HepG2 (cell line): ENCODE measurements around the gene HHIPL1. TPM values are rescaled to one million over a fixed set of nuclear protein-coding genes. Genes with fewer than 3 reads are reported as not detected.
A peak's percentile ranks its signal among the peaks of the same experiment; 100 is the strongest.

ENCODE experiments used
- KAT8 ChIP-seq: IDR thresholded peaks from 2 replicates; pipeline ENCODE4 v1.6.1; 2016; ENCODE audit warnings: missing genetic modification reagents, missing compliant biosample characterization
- KDM2A ChIP-seq: sonication (generic); formaldehyde crosslinking; IDR thresholded peaks from 2 replicates; pipeline ENCODE4 v1.4.0; 2020; ENCODE audit warnings: low read depth, missing genetic modification reagents, borderline replicate concordance
- MAF1 ChIP-seq: sonication (generic); formaldehyde crosslinking; IDR thresholded peaks from 2 replicates; pipeline ENCODE4 v1.5.0; 2020; ENCODE audit warnings: missing genetic modification reagents, borderline replicate concordance
- MTA1 ChIP-seq: sonication (generic); formaldehyde crosslinking; IDR thresholded peaks from 2 replicates; pipeline ENCODE4 v1.4.0; 2020; ENCODE audit warnings: missing genetic modification reagents, mild to moderate bottlenecking, borderline replicate concordance
- SOX13 ChIP-seq, 3 experiments: fragments of 450-650 bp in 1 of 3; sonication (generic) in 1 of 3; formaldehyde crosslinking in 1 of 3; IDR thresholded peaks in 2 of 3; conservative IDR thresholded peaks in 1 of 3; 2 replicates each; pipeline versions ENCODE4 v1.5.0 to v1.6.1; 2016 to 2020; ENCODE audit warnings: antibody characterized with exemption in 1 of 3, mild to moderate bottlenecking in 1 of 3, missing compliant biosample characterization in 1 of 3, missing genetic modification reagents in 1 of 3, moderate library complexity in 1 of 3
- ZNF709 ChIP-seq: sonication (generic); formaldehyde crosslinking; IDR thresholded peaks from 2 replicates; pipeline ENCODE4 v1.5.0; 2020; ENCODE audit warnings: mild to moderate bottlenecking, missing genetic modification reagents
- ZNF790 ChIP-seq: sonication (generic); formaldehyde crosslinking; IDR thresholded peaks from 2 replicates; pipeline ENCODE4 v1.8.0; 2022; ENCODE audit warnings: missing genetic modification reagents, mild to moderate bottlenecking, borderline replicate concordance
- polyA plus RNA-seq, 8 experiments: library from polyadenylated mRNA; depleted of rRNA in 3 of 8; stranded (reverse) in 7 of 8; unstranded in 1 of 8; fragments of >200 nt; fragmentation: Illumina TruSeq in 4 of 8; extraction: Trizol in 4 of 8; gene quantifications; 2 replicates each; pipeline versions ENCODE4 v1.2.1 to v1.2.3, GENCODE V29; 2011 to 2016; ENCODE audit warnings: low read depth in 4 of 8, missing spikeins in 1 of 8, mixed read lengths in 1 of 8; ENCODE audit not compliant: insufficient read depth in 1 of 8
- total RNA-seq, 5 experiments: library from RNA; depleted of rRNA; stranded (reverse); fragments of >200 nt; fragmentation: Illumina TruSeq; extraction: Trizol; gene quantifications; 2 replicates each; pipeline ENCODE4 v1.2.3, GENCODE V29; 2016; ENCODE audit warnings: low read depth in 1 of 5
- TF ChIP-seq, protein P1 (sequence below): sonication (generic); formaldehyde crosslinking; IDR thresholded peaks from 2 replicates; pipeline ENCODE4 v1.5.0; 2020; ENCODE audit warnings: mild to moderate bottlenecking, missing genetic modification reagents, moderate library complexity
- TF ChIP-seq, protein P2 (sequence below): sonication (generic); formaldehyde crosslinking; IDR thresholded peaks from 2 replicates; pipeline ENCODE4 v1.4.0; 2020; ENCODE audit warnings: low read depth, missing genetic modification reagents
- TF ChIP-seq, protein P3 (sequence below), 2 experiments: fragments of 450-650 bp in 1 of 2; sonication (generic) in 1 of 2; formaldehyde crosslinking in 1 of 2; IDR thresholded peaks; 2 replicates each; pipeline versions ENCODE4 v1.6.1 to v1.8.0; 2016 to 2022; ENCODE audit warnings: antibody characterized with exemption in 1 of 2, mild to moderate bottlenecking in 1 of 2, missing genetic modification reagents in 1 of 2

The HHIPL1 gene
- total and polyA plus RNA-seq, 2 of the 13 experiments (the other 11 are each of a cell fraction or from before 2014, with no cell fraction given), result not detected

DNA sequence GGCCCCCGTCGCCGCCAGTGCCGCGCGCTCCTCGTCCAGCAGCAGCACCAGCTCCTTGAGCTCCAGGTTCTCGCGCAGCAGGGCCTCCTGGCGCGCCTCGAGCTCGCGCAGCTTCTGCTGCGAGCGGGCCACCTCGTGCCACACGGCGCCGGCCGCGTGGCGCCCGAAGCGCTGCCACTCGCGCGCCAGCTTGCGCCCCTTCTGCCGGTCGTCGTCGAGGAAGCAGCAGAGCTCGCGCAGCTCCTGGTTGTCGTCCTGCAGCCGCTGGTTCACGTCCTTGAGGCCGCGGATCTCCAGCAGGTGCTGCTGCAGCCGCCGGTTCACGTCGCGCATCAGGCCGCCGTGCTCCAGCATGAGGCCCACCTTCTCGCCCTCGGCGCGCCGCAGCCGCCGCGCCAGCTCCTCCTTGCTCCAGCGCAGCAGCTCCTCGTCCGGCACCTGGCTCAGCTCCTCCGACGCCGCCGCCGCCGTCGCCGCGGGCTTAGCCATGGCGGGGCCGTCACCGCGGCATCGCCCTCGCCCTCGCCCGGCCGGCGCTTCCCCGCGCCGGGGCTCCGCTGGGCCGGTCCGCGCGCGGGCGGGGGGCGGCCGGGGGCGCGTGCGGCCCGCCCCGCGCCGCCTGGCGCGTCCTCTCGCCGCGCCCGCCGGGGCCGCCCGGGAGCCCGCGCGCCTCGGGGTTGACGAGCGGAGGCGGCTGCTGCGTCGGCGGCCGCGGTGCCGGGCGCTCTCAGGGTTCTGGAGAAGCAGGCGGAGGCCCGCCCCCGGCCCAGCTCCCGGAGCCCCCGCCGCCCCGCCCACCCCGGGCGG is 41.3 kb upstream of the HHIPL1 start, which contains the start of gene CCDC85C (continued):
- TF ChIP-seq KDM2A (CRISPR knock-in tag) (0 out of 2 replicates have a peak, but pooled peaks have one; percentile 41), KAT8 (CRISPR knock-in tag) (no peak), MTA1 (CRISPR knock-in tag) (peak; percentile 50; the same call in 1 of the 2 replicates), MAF1 (CRISPR knock-in tag) (no peak), SOX13 (IDR thresholded peaks at IDR 0.05) (no peak), SOX13 (CRISPR knock-in tag; conservative IDR thresholded peaks at IDR 0.05 in 1 of 2, IDR thresholded peaks at IDR 0.05 in 1 of 2) (peak in 1 of 2 experiments; percentile 9; a peak in 1 of 4 replicates), ZNF709 (CRISPR knock-in tag) (peak; percentile 91; the same call in 1 of the 2 replicates), ZNF790 (CRISPR knock-in tag) (peak; percentile 95; the same call in 1 of the 2 replicates)
- TF ChIP-seq, protein P1, sequence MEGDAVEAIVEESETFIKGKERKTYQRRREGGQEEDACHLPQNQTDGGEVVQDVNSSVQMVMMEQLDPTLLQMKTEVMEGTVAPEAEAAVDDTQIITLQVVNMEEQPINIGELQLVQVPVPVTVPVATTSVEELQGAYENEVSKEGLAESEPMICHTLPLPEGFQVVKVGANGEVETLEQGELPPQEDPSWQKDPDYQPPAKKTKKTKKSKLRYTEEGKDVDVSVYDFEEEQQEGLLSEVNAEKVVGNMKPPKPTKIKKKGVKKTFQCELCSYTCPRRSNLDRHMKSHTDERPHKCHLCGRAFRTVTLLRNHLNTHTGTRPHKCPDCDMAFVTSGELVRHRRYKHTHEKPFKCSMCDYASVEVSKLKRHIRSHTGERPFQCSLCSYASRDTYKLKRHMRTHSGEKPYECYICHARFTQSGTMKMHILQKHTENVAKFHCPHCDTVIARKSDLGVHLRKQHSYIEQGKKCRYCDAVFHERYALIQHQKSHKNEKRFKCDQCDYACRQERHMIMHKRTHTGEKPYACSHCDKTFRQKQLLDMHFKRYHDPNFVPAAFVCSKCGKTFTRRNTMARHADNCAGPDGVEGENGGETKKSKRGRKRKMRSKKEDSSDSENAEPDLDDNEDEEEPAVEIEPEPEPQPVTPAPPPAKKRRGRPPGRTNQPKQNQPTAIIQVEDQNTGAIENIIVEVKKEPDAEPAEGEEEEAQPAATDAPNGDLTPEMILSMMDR (CRISPR knock-in tag), result no peak
- TF ChIP-seq, protein P2, sequence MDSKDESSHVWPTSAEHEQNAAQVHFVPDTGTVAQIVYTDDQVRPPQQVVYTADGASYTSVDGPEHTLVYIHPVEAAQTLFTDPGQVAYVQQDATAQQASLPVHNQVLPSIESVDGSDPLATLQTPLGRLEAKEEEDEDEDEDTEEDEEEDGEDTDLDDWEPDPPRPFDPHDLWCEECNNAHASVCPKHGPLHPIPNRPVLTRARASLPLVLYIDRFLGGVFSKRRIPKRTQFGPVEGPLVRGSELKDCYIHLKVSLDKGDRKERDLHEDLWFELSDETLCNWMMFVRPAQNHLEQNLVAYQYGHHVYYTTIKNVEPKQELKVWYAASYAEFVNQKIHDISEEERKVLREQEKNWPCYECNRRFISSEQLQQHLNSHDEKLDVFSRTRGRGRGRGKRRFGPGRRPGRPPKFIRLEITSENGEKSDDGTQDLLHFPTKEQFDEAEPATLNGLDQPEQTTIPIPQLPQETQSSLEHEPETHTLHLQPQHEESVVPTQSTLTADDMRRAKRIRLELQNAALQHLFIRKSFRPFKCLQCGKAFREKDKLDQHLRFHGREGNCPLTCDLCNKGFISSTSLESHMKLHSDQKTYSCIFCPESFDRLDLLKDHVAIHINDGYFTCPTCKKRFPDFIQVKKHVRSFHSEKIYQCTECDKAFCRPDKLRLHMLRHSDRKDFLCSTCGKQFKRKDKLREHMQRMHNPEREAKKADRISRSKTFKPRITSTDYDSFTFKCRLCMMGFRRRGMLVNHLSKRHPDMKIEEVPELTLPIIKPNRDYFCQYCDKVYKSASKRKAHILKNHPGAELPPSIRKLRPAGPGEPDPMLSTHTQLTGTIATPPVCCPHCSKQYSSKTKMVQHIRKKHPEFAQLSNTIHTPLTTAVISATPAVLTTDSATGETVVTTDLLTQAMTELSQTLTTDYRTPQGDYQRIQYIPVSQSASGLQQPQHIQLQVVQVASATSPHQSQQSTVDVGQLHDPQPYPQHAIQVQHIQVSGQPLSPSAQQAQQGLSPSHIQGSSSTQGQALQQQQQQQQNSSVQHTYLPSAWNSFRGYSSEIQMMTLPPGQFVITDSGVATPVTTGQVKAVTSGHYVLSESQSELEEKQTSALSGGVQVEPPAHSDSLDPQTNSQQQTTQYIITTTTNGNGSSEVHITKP, result no peak
- TF ChIP-seq, protein P3, sequence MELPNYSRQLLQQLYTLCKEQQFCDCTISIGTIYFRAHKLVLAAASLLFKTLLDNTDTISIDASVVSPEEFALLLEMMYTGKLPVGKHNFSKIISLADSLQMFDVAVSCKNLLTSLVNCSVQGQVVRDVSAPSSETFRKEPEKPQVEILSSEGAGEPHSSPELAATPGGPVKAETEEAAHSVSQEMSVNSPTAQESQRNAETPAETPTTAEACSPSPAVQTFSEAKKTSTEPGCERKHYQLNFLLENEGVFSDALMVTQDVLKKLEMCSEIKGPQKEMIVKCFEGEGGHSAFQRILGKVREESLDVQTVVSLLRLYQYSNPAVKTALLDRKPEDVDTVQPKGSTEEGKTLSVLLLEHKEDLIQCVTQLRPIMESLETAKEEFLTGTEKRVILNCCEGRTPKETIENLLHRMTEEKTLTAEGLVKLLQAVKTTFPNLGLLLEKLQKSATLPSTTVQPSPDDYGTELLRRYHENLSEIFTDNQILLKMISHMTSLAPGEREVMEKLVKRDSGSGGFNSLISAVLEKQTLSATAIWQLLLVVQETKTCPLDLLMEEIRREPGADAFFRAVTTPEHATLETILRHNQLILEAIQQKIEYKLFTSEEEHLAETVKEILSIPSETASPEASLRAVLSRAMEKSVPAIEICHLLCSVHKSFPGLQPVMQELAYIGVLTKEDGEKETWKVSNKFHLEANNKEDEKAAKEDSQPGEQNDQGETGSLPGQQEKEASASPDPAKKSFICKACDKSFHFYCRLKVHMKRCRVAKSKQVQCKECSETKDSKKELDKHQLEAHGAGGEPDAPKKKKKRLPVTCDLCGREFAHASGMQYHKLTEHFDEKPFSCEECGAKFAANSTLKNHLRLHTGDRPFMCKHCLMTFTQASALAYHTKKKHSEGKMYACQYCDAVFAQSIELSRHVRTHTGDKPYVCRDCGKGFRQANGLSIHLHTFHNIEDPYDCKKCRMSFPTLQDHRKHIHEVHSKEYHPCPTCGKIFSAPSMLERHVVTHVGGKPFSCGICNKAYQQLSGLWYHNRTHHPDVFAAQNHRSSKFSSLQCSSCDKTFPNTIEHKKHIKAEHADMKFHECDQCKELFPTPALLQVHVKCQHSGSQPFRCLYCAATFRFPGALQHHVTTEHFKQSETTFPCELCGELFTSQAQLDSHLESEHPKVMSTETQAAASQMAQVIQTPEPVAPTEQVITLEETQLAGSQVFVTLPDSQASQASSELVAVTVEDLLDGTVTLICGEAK (IDR thresholded peaks at IDR 0.05), result no peak
- TF ChIP-seq, protein P3 (CRISPR knock-in tag; IDR thresholded peaks at IDR 0.05), result peak; percentile 95; the same call in 1 of the 2 replicates
